Thyroid gland (tissue), 4 donors: Measurements from ENCODE around the gene APP.

Source experiments
- POLR2A ChIP-seq, 2 donors: fragments of 450-650 bp; IDR thresholded peaks; one replicate each; pipeline ENCODE4 v1.6.1; 2017; ENCODE audit warnings: antibody characterized with exemption in 2 of 2, mild to moderate bottlenecking in 2 of 2, moderate library complexity in 1 of 2
- TF ChIP-seq, protein P1 (sequence below), 6 experiments: fragments of 200-600 bp in 3 of 6; fragments of 450-650 bp in 3 of 6; sonication (generic) in 3 of 6; IDR thresholded peaks; one replicate each; pipeline ENCODE4 v1.5.1; 2016 to 2019; ENCODE audit warnings: antibody characterized with exemption in 6 of 6, mild to moderate bottlenecking in 2 of 6, inconsistent platforms in 1 of 6, moderate library complexity in 1 of 6

DNA sequence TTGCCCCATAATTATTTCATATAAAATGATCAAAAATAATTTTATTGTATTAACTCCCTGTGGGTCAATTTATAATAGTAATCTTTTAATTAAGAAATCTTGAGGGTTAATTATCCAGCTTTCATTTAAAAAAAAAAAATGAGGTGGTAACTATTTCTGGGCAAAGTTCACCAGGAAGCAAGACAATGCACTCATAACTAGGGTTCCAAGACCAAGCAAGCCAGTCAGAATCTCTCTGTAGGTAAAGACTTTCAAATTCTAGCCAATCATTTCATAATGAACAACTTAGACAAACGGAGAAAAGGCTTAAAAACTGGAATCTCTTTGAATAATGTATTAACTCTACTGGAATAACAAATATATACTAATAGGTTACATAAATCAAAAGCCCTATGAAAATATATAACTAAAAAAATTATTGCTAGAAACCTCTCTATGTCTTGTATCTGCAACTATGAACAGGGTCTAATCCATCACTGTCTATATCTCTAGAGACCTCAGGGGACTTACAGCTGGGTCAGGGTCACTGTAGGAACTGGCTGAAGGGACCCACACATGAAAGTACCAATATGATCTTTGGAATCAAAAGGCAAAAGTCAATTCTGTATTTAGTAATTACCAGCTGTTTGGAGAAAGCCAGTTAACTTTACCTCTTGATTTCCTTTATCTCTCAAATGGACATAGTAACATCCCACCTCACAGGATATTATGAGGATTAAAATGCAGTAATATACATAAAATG, 43.3 kb downstream of the APP start:
- TF ChIP-seq, protein P1, sequence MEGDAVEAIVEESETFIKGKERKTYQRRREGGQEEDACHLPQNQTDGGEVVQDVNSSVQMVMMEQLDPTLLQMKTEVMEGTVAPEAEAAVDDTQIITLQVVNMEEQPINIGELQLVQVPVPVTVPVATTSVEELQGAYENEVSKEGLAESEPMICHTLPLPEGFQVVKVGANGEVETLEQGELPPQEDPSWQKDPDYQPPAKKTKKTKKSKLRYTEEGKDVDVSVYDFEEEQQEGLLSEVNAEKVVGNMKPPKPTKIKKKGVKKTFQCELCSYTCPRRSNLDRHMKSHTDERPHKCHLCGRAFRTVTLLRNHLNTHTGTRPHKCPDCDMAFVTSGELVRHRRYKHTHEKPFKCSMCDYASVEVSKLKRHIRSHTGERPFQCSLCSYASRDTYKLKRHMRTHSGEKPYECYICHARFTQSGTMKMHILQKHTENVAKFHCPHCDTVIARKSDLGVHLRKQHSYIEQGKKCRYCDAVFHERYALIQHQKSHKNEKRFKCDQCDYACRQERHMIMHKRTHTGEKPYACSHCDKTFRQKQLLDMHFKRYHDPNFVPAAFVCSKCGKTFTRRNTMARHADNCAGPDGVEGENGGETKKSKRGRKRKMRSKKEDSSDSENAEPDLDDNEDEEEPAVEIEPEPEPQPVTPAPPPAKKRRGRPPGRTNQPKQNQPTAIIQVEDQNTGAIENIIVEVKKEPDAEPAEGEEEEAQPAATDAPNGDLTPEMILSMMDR (IDR thresholded peaks at IDR 0.05): no peak
- TF ChIP-seq POLR2A (IDR thresholded peaks at IDR 0.05): no peak
